Ovary (tissue), 9 donors: Measurements from ENCODE around the gene CD276. TPM values are rescaled to one million over a fixed set of nuclear protein-coding genes. Genes with fewer than 3 reads are reported as not detected.

ENCODE experiments used
- DNase-seq, 5 donors: peaks; one replicate each; pipeline ENCODE4 v3.0.0-alpha.2; 2019 to 2020
- H3K27ac ChIP-seq, 2 donors: fragments of 200-600 bp; one replicate each; pipeline versions ENCODE4 v1.5.1 to v1.8.0; 2019 to 2022
- H3K27me3 ChIP-seq: fragments of 200-600 bp; one replicate; pipeline ENCODE4 v1.8.0; 2022
- H3K36me3 ChIP-seq: fragments of 200-600 bp; sonication (generic); one replicate; pipeline ENCODE4 v1.5.1; 2019
- H3K4me1 ChIP-seq: one replicate; pipeline ENCODE4 v1.8.1; 2013; ENCODE audit warnings: mild to moderate bottlenecking, moderate library complexity; ENCODE audit not compliant: insufficient read depth
- H3K4me3 ChIP-seq: fragments of 200-600 bp; sonication (generic); one replicate; pipeline ENCODE4 v1.5.1; 2017
- H3K9me3 ChIP-seq, 2 donors: fragments of 200-600 bp in 1 of 2; sonication (generic) in 1 of 2; one replicate each; pipeline versions ENCODE4 v1.5.1 to v1.8.1; 2013 to 2019; ENCODE audit warnings: mild to moderate bottlenecking in 1 of 2, moderate library complexity in 1 of 2
- CTCF ChIP-seq, 3 donors: fragments of 450-650 bp in 2 of 3; fragments of 200-600 bp in 1 of 3; IDR thresholded peaks; one replicate each; pipeline versions ENCODE4 v1.5.1 to v1.8.0; 2016 to 2022; ENCODE audit warnings: antibody characterized with exemption in 3 of 3, mild to moderate bottlenecking in 1 of 3
- EP300 ChIP-seq: sonication (generic); formaldehyde crosslinking; IDR thresholded peaks from one replicate; pipeline ENCODE4 v1.6.1; 2017; ENCODE audit warnings: antibody characterized with exemption
- POLR2A ChIP-seq: fragments of 450-650 bp; IDR thresholded peaks from one replicate; pipeline ENCODE4 v1.6.1; 2017; ENCODE audit warnings: antibody characterized with exemption, mild to moderate bottlenecking, moderate library complexity
- WGBS, 3 donors: extraction: QIAGEN DNeasy Blood & Tissue Kit in 1 of 3; methylation state at CpG; one replicate each; pipeline versions ENCODE4 v1.1.5 to v1.1.7; 2013 to 2017; 5-methylcytosine and 5-hydroxymethylcytosine counted together
- intact Hi-C, 4 donors: fragments of 100-400 bp; cut with DNase I; formaldehyde crosslinking; loops; one replicate each; pipeline versions ENCODE4 v1.11.0 to v1.15.1; 2022 to 2023
- polyA plus RNA-seq, 2 donors: library from polyadenylated mRNA; stranded (reverse); fragments of 200-250 nt in 1 of 2; fragments of 350-450 nt in 1 of 2; fragmentation: Illumina TruSeq in 1 of 2; extraction: RNeasy Lipid Tissue Mini Kit (QIAGEN cat#74804) in 1 of 2; gene quantifications; one replicate each; pipeline ENCODE4 v1.2.3, GENCODE V29; 2013 to 2014
- total RNA-seq, 7 donors: library from RNA; depleted of rRNA in 2 of 7; stranded (reverse); fragments of >200 nt in 2 of 7; fragmentation: NEBNext Ultra II Directional in 3 of 7; extraction: Animal tissue kit (Norgen Biotek cat#: 25700) in 3 of 7; gene quantifications; one replicate each; pipeline versions ENCODE4 v1.1.0 to v1.2.4, GENCODE V29; 2016 to 2023
- donor health status: DM: no; HTN: no; CAD: no; lungs with moderate emphysema.
- donor health status: DM: no; HTN: no; CAD: no.
- donor health status: Bipolar disorder and iron deficiency.
- donor health status: DM: yes; HTN: yes; CAD: no.
- donor health status: DM: no; HTN: no; CAD: no.
- donor health status: DM: yes; HTN: yes; CAD: no.

Gene CD276
- total and polyA plus RNA-seq, 9 donors: 22.5 to 69.2 (median 53.7) TPM

DNA sequence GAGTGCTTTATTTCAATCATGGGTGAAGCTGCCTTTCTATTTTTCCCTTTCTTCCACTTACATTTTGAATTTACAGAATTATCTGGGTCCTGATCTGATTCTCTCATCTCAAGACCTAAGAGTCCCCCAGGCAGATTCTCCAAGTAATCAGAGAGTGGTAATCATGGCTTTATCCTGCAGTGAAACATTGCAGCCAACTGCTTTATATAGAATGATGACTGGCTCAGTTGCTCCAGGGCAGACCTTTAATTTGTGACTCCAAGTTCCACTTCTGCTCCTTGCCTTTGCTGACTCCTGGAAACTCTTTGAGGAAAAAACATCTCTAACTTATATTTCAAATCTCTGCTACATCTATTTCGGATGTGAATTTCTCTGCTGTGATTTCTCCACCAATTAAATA is 25.5 kb upstream of the CD276 start:
- Histone ChIP-seq H3K9me3 (no peaks in the 10 kb centered on the region), H3K27ac (no peak overlapping the region), H3K4me1 (no peaks in the 10 kb centered on the region), H3K4me3 (no peak overlapping the region), H3K36me3 (no peaks in the 10 kb centered on the region), H3K27me3 (no peaks in the 10 kb centered on the region)
- 70 to 80% (median 71%) methylated on average over 1 of the region's 1 CpG for WGBS, 3 donors
- TF ChIP-seq POLR2A (no peak), EP300 (no peak), CTCF (IDR thresholded peaks at IDR 0.05) (no peak)
- DNase-seq: no peak
- intact Hi-C loops: no loop called here

GRCh38 chr15:73660455-73660854 is 23.7 kb upstream of the CD276 start:
- no peaks in the 10 kb centered on the region for H3K9me3 ChIP-seq
- no peaks in the 10 kb centered on the region for H3K36me3 ChIP-seq
- no peaks in the 10 kb centered on the region for H3K4me1 ChIP-seq
- H3K4me3 ChIP-seq: no peak overlapping the region
- intact Hi-C loops: loop anchor here in 1 of 4 donors (2.0 kb wide), 1 partner anchor 20 kb away; no protein-coding TSS in a partner anchor
- H3K27me3 ChIP-seq: no peaks in the 10 kb centered on the region
- no peak for DNase-seq
- TF ChIP-seq EP300 (no peak), POLR2A (no peak), CTCF (IDR thresholded peaks at IDR 0.05) (no peak)
- H3K27ac ChIP-seq: no peak overlapping the region

DNA sequence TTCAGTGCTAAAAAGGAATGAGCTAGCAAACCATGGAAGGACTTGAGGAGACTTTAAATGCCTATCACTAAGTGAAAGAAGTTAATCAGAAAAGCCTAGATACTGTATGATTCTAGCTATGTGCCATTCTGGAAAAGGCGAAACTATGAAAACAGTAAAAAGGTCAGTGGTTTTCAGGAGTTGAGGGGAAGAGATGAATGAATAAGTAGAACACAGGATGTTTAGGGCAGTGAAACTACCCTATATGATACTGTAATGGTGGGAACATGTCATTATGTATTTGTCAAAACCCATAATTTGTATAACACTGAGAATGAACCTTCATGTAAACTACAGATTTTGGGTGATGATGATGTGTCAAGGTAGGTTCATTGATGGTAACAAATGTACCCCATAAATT is 9.6 kb upstream of the CD276 start:
- 91 to 97% (median 93%) methylated on average over 1 of the region's 1 CpG for WGBS, 3 donors
- intact Hi-C loops: no loop called here
- DNase-seq: no peak
- Histone ChIP-seq H3K4me1 (no peaks in the 10 kb centered on the region), H3K27ac (no peak overlapping the region), H3K4me3 (no peak overlapping the region), H3K36me3 (no peaks in the 10 kb centered on the region), H3K27me3 (no peaks in the 10 kb centered on the region), H3K9me3 (no peaks in the 10 kb centered on the region)
- TF ChIP-seq CTCF (IDR thresholded peaks at IDR 0.05) (no peak), POLR2A (no peak)

GRCh38 chr15:73677146-73677607 is 7.0 kb upstream of the CD276 start:
- Histone ChIP-seq H3K4me3 (no peak overlapping the region), H3K27ac (no peak overlapping the region), H3K36me3 (no peaks in the 10 kb centered on the region), H3K9me3 (no peaks in the 10 kb centered on the region), H3K27me3 (no peaks in the 10 kb centered on the region), H3K4me1 (no peaks in the 10 kb centered on the region)
- 37 to 41% (median 39%) methylated on average over 5 of the region's 5 CpGs for WGBS, 3 donors
- peak; percentile 67 to 88 (median 83) for TF ChIP-seq CTCF (IDR thresholded peaks at IDR 0.05)
- no peak for TF ChIP-seq POLR2A
- no peak for TF ChIP-seq EP300
- intact Hi-C loops: loop anchor here in 3 of 4 donors (2.0 to 5.0 kb wide), 3 partner anchors 22 to 230 kb away; no protein-coding TSS in a partner anchor
- peak; percentile 55 to 80 (median 65) for DNase-seq
